AG10803 (cell line): ENCODE measurements around the gene UQCC5.

Experiments
- DNase-seq: peaks from one replicate; pipeline ENCODE4 v3.0.0; 2010; ENCODE audit warnings: low read depth
- H3K4me3 ChIP-seq: 2 replicates; pipeline ENCODE4 v1.5.1; 2011; ENCODE audit warnings: mild to moderate bottlenecking, low read length, control low read depth
- CTCF ChIP-seq: conservative IDR thresholded peaks from 2 replicates; pipeline ENCODE4 v1.5.1; 2011; ENCODE audit warnings: mild to moderate bottlenecking, low read length, control low read depth, inconsistent platforms

The UQCC5 gene

GRCh38 chr3:52568069-52568468 lies 31.7 kb downstream of the UQCC5 start:
- no peak overlapping the region for H3K4me3 ChIP-seq
- DNase-seq = no peak
- no peak for TF ChIP-seq CTCF

- H3K4me3 ChIP-seq = no peak overlapping the region
- no peak for TF ChIP-seq CTCF
- DNase-seq = peak; percentile 60
Observed at GRCh38 chr3:52570076-52570475, 33.7 kb downstream of the UQCC5 start.

GRCh38 chr3:52572221-52572620 lies 35.8 kb downstream of the UQCC5 start:
- H3K4me3 ChIP-seq = no peak overlapping the region
- TF ChIP-seq CTCF = no peak
- no peak for DNase-seq

- no peak for TF ChIP-seq CTCF
- H3K4me3 ChIP-seq = no peak overlapping the region
- peak; percentile 9 for DNase-seq
Observed at GRCh38 chr3:52574056-52574965, 37.9 kb downstream of the UQCC5 start.
